Measurements from ENCODE around the gene SDHA. TPM values are rescaled to one million over a fixed set of nuclear protein-coding genes. Genes with fewer than 3 reads are reported as not detected.

The SDHA gene
- total RNA-seq, 1 donor from 2014 or later: 757 TPM

DNA sequence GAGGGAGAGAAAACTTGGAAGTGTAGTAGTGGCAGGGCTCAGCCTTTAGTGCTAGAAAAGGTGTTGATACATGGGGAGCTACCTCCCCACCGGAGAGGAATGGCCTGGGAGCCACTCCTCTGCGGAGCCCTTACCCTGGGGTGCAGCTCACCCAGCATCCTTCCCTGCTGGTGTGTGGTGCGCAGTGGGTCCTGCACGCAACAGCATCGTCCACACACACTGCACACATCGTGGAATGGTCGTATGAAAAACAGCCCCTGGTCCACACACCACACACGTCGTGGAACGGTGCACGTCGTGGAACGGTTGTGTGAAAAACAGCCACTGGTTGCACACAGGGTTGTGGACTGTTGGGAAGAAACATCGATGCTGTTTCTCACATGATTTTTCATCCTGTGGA is 87.3 kb downstream of the SDHA start:
- Histone ChIP-seq H3K4me1 (peaks cover 26% of the 10 kb centered on the region), H3K4me3 (no peak overlapping the region), H3K9me3 (replicated peaks) (no peaks in the 10 kb centered on the region), H3K36me3 (peaks cover 25% of the 10 kb centered on the region), H3K27ac (replicated peaks) (no peak overlapping the region), H3K27me3 (ENCODE audit: low read depth) (no peaks in the 10 kb centered on the region)
- no peak for DNase-seq
- intact Hi-C loops (cut with micrococcal nuclease): no loop called here
- TF ChIP-seq, protein P1, sequence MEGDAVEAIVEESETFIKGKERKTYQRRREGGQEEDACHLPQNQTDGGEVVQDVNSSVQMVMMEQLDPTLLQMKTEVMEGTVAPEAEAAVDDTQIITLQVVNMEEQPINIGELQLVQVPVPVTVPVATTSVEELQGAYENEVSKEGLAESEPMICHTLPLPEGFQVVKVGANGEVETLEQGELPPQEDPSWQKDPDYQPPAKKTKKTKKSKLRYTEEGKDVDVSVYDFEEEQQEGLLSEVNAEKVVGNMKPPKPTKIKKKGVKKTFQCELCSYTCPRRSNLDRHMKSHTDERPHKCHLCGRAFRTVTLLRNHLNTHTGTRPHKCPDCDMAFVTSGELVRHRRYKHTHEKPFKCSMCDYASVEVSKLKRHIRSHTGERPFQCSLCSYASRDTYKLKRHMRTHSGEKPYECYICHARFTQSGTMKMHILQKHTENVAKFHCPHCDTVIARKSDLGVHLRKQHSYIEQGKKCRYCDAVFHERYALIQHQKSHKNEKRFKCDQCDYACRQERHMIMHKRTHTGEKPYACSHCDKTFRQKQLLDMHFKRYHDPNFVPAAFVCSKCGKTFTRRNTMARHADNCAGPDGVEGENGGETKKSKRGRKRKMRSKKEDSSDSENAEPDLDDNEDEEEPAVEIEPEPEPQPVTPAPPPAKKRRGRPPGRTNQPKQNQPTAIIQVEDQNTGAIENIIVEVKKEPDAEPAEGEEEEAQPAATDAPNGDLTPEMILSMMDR (IDR thresholded peaks at IDR 0.05; ENCODE audit: borderline replicate concordance): no peak

DNA sequence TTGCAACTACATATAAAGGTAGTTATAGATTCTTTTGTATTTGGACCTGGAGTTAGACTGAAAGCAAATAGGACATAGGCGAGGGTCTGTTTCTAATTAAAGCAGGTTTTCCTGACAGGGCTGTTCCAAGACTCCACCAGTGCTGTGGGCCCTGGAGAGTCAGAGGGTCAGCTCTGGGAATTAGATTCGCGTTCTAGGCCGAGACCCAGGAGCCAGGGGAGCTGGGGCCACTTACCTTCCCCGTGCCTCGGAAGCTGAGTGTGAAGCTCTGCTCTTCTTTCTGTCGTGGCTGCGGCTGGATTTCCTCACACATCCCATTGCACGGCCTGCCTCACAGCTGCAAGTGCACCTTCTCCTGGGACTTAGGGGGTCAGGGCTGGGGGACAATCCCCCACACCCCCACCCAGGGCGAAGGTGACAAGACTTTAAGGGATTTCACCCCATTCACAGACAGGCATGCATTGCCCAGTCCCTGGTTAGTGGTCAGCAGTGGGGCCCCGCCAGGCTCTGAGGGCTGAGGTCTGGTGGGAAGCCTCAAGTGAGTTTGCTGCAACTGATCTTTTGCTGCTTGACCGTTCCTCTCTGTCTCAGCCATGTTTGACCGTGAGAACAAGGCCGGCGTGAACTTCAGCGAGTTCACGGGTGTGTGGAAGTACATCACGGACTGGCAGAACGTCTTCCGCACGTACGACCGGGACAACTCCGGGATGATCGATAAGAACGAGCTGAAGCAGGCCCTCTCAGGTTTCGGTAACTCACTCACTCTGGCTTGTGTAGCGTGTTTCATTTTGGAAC is 88.1 kb downstream of the SDHA start:
- TF ChIP-seq, protein P1 (IDR thresholded peaks at IDR 0.05; ENCODE audit: borderline replicate concordance): no peak
- DNase-seq: no peak
- no peak overlapping the region for H3K4me3 ChIP-seq

More for the DNA sequence above, 88.1 kb downstream of the SDHA start:
- Histone ChIP-seq H3K27ac (replicated peaks) (no peak overlapping the region), H3K4me1 (peaks cover 32% of the 10 kb centered on the region), H3K9me3 (replicated peaks) (no peaks in the 10 kb centered on the region), H3K36me3 (peaks cover 25% of the 10 kb centered on the region), H3K27me3 (ENCODE audit: low read depth) (no peaks in the 10 kb centered on the region)
- intact Hi-C loops (cut with micrococcal nuclease): no loop called here

Other genes with a start within 250 kb of the SDHA start
- not detected for gene PLEKHG4B, start 126.2 kb upstream of the SDHA start, total RNA-seq
- 93.4 TPM for gene LRRC14B, start 26.8 kb upstream of the SDHA start, total RNA-seq
- gene CCDC127, start 167 bp upstream of the SDHA start, total RNA-seq: 7.9 TPM
- gene PDCD6, start 53.3 kb downstream of the SDHA start, total RNA-seq: 34.2 TPM
- gene AHRR, start 103.4 kb downstream of the SDHA start, total RNA-seq: 1.4 TPM
- gene EXOC3, start 224.9 kb downstream of the SDHA start, total RNA-seq: 46.2 TPM

Data from left ventricle myocardium inferior (tissue), 1 donor.